ENCODE data around the gene DCD. TPM values are rescaled to one million over a fixed set of nuclear protein-coding genes. Genes with fewer than 3 reads are reported as not detected.

DCD gene
- total RNA-seq, 1 donor: not detected

GRCh38 chr12:54627304-54627703, 20.9 kb downstream of the DCD start:
- no peak for DNase-seq (ENCODE audit: low read depth)
- no peak overlapping the region for H3K4me3 ChIP-seq (ENCODE audit: low read depth, low read length)
- no peak for TF ChIP-seq CTCF (IDR thresholded peaks at IDR 0.05; ENCODE audit: insufficient read depth, low read depth, low read length)

GRCh38 chr12:54625598-54625997, 22.6 kb downstream of the DCD start:
- no peak for DNase-seq (ENCODE audit: low read depth)
- TF ChIP-seq CTCF (IDR thresholded peaks at IDR 0.05; ENCODE audit: insufficient read depth, low read depth, low read length): no peak
- H3K4me3 ChIP-seq (ENCODE audit: low read depth, low read length): no peak overlapping the region

GRCh38 chr12:54624315-54625279, 23.6 kb downstream of the DCD start:
- no peak for TF ChIP-seq CTCF (IDR thresholded peaks at IDR 0.05; ENCODE audit: insufficient read depth, low read depth, low read length)
- no peak for DNase-seq (ENCODE audit: low read depth)
- H3K4me3 ChIP-seq (ENCODE audit: low read depth, low read length): no peak overlapping the region

GRCh38 chr12:54622463-54623183, 25.5 kb downstream of the DCD start:
- H3K4me3 ChIP-seq (ENCODE audit: low read depth, low read length): no peak overlapping the region
- peak; percentile 4 for DNase-seq (ENCODE audit: low read depth)
- TF ChIP-seq CTCF (IDR thresholded peaks at IDR 0.05; ENCODE audit: insufficient read depth, low read depth, low read length): peak; percentile 34

- H3K4me3 ChIP-seq (ENCODE audit: low read depth, low read length): no peak overlapping the region
- no peak for TF ChIP-seq CTCF (IDR thresholded peaks at IDR 0.05; ENCODE audit: insufficient read depth, low read depth, low read length)
- DNase-seq (ENCODE audit: low read depth): no peak
Observed at GRCh38 chr12:54616933-54617680, 31.1 kb downstream of the DCD start.

- DNase-seq (ENCODE audit: low read depth): no peak
- TF ChIP-seq CTCF (IDR thresholded peaks at IDR 0.05; ENCODE audit: insufficient read depth, low read depth, low read length): no peak
- H3K4me3 ChIP-seq (ENCODE audit: low read depth, low read length): no peak overlapping the region
Observed at GRCh38 chr12:54612225-54612750, 35.9 kb downstream of the DCD start.
